SIG-M5 treated with dmso at 0.1 percent for 504 hours (cell line): ENCODE results near the gene MAD1L1.

Experiments
- DNase-seq: peaks from one replicate; lab custom pipeline; 2025; ENCODE audit not compliant: unreplicated experiment; lab: John Stamatoyannopoulos, UW

Gene MAD1L1

DNA sequence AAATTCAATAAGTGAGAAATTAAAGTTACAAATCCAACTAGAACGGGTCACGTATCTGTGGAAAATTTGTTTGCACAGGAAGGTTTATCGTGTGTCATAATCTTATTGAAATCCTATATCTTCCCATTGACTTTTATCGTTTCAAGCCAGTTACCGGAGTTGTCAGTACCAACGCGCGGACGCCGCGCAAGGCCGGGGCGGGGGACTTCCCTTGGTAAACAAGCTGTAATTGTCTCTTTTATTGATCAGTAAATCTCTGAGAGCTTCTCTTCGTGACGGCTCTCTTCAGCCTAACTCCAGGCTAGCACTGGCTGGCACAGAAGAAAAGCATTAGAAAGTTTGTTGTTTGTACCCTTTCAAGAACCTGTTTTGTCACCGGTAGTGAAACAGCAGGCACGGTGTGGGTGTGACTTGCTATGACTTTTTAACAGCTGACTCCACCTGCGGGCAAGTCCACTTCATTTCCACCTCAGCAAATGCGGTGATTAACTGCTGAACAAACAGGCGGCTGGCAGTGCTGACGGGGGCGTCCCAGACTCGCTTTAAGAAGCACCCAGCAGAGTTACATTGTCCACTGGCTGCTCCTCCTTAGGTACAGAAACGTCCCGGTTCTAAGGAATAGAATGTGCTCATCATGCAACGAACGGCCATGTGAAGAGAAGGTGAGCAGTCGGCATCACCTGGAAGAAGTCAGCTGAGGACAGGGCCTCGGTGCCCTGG lies 215.8 kb downstream of the MAD1L1 start:
- no peak for DNase-seq

DNA sequence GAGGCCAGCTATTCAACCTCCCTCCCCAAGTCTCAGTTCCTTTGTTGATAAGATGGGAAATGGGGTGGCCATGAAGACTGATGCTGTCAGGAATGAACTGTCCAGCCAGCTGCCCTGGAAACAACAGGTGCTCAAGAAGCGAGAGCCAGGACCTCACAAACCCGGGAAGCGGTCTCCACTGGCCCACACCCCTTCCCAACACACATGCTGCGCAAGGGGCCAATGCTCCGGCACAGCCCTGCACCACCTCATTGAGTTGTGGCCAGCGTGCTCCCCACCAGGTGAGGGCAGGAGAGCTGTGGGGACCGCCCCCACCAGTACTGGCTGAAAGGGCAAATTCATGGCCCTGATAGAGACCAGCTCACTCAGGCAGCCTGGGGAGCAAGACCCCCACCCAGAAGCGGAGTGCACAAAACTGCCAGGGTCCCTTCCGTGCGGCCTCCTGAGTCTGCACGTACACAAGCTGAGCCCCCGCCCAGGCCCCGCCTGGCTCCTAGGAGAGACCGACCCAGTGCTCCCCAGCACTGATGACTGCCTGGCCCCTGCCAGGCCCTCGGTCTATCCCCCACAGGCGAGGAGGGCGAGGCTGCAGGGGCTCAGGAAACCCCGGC lies 216.6 kb downstream of the MAD1L1 start:
- no peak for DNase-seq

DNA sequence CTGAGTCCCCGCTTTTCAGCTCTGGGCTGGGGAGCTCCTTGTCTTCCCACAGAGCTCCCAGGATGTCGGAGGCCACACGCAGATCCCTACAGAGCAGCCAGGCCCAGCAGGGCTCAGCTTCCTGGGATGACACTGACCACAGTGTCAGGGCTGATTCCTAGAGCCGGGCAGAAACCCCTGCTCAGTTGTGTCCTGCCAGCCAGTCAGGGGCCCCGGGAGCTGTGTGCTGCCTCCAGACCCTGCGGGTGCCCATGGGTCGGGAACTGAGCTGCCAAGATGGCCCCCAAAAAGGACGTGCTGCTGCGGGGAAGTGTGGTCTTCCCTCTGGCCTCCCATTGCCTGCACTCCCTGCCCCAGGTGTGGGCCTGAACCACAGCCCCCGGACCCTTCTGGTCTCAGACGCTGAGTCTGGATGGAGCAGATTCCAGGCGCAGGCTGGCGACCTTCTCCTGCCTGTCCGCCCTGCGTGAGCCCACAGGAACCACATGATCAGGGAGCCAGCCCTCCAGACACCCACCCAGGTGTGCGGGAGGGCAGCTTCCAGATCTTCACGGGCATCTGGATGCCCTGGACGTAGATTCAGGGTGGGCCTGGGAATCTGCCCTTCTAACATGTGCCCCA lies 217.4 kb downstream of the MAD1L1 start:
- DNase-seq = no peak

DNA sequence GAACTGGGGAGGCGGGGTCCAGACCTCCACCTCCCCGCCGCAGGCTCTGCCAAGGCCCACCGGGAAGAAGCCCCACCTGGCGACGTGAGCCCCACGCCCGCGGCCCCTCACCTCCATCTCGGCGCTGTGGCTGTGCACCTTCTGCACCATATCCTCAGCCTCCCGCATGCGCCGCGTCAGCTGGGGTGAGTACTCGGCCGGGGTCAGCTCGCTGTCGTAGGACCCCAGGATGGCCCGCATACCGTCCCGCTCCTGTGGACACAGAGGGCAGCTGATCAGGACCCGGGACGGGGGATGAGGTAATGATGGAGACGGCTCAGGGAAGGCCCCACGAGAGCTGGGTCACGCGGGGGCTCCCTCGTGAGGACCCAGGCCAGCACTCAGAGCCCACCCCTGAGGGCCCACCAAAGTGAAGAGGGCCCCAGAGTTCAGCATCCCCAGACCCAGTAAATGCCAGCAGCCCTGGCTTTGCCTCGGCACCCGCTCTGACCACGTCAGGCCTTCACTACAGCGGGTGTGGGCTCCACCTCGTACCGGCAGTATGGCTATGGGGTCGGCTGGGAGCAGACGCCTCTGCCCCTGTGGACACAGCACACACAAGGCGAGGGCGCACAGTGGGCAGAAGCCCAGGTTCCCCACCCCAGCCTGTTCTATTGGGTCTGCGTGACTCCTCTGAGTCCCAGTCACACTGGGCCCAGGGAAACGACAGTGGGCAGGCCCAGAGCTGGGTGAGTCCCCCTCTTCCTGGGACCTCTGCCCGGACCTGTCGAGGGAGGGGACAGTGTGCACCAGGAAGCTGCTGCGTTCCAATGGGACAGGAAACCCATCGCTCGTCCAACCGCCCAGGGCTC lies 218.1 kb downstream of the MAD1L1 start:
- no peak for DNase-seq

DNA sequence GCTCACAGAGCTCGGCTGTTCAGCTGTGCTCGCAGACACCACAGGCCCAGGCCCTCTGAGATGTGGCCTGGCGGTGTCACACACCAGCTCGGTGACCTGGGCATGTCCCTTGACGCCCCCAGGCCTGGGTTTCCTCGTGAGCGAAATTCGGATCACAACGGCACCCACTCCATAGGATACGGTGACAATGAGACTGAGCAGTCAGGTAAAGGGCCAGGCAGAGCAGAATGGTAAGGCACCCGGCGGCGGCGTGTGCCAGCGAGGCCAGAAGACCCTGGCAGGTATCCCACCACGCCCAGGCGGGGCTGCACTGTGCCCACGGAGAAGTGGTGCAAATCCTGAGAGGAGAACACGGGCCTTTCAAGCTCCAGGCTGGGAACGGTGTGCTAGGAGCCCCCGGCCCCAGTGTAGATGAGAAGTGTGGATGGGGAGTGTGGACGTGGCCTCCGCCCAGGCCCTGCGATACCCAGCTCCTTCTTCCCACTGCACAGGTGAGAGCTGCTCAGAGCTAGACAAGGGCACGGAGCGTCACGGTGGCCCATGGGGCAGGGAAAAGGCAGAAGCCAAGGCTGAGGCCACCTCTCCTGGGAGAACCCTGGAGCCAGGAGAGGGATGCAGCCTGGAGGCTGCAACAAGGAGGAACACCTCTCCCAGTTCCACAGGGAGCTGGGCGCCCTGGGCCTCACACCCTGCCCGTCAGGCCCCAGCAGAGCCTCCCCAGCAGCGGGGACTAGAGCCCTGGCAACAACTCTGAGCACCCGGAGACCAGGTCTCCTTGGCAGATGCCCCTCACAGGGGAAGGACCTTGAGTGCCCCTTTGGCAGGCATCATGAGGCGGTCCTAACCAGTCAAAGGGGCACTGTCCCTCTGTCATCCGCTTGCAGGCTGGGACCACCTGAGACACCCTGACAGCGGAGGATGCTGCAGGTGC lies 219.1 kb downstream of the MAD1L1 start:
- no peak for DNase-seq

DNA sequence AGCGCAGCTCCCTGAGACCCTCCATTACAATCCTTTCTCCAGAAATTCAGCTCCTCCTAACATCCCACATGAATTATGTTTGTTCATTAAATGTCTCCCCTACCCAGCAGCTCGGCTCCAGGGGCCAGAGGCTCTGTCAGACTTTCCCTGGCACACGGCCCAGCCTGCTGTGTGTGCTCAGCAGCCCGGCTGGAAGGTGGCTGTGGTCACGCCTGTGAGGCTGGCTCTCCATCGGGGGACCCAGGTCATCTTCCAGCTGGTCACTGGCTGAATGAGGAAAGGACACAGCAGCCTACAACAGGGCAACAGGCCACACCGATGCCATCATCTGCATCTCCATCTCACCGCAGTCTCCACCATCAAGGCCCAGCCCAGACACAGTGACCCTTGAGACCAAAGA lies 219.8 kb downstream of the MAD1L1 start:
- DNase-seq = no peak

DNA sequence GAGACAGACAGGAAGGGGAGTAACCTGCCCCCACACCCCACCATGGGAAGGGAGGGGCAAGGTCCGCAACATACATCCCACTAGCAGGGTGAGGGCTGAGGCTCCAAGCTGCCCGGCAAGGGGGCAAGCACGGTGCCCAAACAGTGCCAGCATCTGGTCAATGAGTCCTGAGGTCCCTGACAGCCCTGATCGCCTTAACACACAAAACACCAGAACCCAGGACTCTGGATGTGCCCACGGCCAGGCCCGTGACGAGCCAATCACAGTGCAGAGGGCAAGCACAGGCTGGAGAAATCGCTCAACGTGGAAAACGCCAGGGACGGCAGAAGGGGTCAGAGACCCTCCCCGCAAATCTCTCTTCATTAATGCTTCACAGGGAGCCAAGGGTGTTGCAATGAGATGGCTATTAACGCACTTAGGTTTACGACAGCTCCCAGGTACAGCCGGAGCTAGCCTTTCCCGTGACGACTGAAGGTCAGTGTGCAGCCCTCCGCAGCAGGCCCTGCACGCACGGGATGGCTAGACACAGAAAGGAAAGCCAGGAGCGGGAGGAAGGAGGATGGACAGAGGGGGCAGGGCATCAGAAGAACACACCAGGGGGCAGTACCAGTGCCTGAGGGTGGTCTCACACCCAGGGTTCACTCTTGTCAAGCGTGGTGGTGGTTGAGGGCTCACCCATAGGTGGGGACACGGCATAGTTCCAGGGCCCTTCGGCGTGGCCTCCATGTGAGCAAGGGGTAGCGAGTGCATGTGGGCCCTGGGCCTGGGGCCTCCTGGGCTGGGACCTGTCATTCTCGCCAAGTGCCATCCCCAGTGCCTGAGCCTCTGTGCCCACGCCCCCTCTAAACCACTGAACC lies 220.5 kb downstream of the MAD1L1 start:
- DNase-seq = no peak

DNA sequence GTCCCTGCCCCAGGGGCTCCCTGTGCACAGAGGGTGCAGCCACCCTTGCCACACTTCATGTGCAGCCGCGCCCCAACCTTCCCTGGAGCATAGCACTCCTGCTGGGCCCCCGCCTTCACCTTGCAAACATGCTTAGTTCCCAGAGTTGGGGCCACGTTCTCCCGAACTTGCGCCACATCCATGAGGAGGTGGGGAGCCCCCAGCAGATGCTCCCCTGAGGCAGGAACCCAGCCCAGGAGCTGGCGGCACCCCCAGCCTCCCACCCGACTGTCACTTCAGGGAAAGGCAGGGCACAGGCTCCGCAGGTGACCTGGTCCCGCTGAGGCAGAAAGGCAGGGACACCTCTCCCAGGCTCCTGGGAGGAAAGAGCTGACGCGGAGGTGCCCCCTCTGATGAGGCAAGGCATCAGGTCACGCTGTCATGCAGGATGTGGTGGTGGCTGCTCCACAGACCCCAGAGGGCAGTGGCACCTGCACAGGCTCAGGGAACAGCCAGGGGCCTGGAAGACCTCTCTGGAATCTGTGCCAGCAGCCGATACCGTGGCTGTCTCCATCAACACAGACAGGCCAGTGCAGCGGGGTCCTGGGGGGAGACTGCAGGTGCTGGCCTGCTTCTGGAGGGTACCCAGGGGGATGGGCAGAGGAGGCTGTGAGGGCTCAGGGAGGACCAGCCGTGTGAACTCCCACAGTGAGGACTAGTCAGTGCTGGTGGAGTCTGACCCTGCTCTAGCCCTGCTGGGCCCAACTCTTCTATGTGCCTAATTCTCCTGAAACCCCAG lies 221.3 kb downstream of the MAD1L1 start:
- no peak for DNase-seq

DNA sequence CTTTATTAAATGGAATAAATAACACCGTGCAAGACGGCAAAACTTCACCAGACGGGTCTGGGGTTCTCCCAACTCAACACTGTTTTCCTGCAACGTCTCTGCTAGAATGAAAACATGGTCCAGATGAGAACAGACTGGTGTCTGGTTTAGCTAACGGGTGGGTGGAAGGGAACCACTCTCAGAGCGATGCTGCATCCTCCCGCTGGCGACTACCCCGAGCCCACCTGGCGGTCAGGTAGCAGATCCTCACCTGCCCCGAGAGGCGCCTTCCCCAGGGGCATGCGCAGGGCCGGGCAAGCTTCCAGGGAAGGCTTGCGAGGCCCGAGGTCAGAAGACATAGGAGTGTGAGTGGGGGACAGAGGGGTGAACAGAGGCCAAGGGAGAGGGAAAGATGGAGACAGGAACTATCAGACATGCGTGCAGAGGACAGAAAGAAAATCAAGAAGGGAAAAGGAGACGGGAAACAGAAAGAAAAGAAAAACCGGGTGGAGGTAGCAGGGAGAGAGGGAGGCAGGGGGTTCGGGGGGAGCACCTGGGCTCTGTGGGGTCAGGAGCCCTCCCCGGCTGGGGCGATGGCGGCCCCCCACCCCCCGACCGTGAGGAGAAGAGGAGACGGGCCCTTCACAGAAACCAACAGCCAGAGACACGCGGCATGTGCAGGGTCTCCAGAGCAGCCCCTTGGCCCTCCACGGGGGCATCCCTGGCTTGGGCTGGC lies 222.0 kb downstream of the MAD1L1 start:
- DNase-seq = no peak

DNA sequence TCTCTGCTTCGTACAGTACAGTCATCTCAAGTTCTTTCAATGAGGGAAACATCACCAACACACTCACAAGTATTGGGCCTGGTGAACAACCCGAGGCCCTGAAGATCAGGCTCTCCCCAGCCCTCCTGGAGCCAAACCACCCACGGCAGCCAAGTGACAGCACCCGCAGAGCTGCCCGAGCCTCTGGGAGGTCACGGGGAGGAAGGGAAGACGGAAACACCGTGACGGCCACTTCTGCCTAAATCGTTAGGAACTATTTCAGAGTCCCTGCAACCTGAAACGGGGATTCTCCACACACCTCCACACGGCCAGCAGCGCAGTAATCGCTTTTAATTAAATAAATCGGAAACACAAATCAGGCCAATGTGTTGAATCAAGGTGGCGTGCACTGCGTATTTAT lies 222.6 kb downstream of the MAD1L1 start:
- no peak for DNase-seq

DNA sequence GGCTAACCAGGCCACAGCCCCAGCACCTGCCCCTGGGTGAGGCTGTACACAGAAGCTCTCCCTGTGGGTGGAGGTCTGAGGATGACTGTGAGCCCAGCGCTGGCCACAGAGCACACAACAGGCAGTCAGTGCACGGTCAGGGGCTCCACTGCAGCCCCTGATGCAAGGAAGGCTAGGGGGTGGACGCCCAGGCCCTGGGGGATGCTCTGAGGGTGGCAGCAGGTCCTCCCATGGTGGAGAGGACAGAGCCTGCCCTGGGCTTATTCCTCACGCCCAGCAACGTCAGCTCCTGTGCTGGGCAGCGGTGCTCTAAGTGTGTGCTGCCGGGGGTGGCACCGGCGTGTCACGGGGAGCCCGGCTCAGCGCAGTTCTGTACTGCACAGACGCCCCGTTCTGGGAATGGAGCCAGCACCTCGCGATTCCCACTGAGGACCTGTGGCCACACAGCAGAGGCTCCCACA lies 223.2 kb downstream of the MAD1L1 start:
- DNase-seq = no peak

DNA sequence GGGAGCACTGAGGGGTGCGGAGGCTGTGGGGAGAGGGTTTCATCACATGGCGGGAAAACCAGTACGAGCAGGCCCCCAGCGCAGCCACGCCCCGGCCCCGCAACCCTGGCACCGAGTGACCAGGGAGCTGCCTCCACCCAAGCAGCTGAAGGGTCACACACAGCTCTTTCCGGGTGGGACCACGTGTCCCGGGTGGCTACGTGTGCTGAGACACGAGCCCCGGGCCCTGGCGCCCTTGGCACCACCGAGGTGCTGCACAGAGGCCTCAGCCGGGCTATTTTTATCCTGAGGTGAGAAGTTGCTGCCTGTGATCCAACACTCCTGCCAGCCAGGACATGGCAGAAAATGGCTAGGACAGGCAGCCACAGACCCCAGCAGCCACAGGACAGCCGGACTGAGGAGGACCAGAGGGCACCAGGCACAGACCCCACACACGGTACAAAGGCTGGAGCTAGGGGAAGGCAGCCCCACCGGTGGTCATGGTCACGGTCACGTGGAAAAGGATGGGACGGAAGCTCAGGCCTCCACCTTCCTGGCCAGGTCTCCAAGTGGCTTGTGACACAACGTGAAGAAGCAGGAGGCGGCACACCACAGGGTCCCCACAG lies 223.7 kb downstream of the MAD1L1 start:
- DNase-seq = no peak

DNA sequence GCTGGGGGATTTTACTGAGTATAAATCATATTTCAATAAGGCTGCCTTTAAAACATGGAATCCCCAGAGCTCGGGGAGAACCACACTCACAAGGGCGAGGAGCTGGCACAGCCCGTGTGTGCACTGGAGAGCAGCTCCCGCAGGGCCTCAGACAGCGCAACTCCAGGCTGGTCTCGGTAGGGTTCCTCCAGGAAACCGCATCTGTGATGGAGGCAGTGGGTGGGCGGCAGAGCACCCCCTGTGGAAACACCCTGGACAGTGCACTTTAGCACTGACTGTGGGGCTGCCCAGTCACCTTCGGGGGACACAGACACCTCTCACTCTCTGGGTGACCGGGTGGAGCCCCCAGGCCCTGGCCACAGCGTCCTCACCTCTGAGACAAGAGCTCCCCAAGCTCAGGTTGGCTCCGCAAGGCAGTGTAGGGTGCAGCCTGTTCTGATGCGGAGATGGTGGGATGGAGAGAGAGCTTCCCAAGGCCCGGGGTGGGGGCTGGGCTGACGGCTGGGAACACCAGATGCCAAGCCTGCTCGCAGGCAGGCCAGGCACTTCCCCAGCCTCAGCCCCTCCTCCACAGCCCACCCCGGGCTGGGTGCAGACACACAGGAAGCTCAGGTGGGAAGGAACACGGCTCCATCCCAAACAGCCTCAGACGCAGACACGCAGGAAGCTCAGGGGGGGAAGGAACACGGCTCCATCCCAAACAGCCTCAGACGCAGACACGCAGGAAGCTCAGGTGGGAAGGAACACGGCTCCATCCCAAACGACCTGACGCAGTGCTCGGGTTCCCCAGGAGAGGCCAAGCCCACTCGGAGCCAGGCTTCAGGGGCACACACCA lies 224.4 kb downstream of the MAD1L1 start:
- no peak for DNase-seq

DNA sequence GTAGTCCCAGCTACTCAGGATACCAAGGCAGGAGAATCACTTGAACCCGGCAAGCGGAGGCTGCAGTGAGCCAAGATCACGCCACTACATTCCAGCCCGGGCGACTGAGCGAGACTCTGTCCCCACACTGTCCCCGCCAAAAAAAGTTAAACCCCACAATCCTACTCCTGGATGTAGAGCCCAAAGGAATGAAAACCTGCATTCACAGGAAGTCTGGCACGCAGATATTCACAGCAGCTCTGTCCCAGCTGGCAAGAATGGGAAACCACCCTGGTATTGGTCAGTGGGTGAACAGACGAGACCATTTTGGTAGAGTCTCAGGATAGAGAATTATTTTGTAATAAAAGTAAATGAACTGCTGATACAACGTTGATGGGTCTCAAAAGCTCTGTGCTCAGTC lies 225.2 kb downstream of the MAD1L1 start:
- DNase-seq = no peak

DNA sequence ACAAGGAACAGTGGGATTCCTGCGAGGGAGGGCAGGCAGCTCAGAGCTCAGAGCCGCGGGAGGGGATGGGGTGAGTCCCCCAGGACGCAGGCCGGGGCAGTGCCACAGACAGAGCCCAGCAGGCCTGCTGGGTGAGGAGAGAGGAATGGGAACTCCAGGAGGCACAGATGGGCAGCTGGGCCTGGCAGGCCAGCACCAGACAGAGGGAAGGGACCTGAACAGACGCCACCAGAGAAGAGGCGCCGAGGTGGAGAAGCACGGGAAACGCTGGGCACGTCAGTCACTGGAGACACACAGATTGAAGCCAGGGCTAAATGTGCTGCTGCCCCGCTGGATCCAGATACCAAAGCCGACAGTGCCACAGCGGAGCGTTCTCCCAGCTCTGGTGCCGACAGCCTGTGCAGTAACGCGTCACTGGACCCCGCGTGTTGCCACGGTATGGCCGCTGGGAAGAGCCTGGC lies 225.8 kb downstream of the MAD1L1 start:
- no peak for DNase-seq

DNA sequence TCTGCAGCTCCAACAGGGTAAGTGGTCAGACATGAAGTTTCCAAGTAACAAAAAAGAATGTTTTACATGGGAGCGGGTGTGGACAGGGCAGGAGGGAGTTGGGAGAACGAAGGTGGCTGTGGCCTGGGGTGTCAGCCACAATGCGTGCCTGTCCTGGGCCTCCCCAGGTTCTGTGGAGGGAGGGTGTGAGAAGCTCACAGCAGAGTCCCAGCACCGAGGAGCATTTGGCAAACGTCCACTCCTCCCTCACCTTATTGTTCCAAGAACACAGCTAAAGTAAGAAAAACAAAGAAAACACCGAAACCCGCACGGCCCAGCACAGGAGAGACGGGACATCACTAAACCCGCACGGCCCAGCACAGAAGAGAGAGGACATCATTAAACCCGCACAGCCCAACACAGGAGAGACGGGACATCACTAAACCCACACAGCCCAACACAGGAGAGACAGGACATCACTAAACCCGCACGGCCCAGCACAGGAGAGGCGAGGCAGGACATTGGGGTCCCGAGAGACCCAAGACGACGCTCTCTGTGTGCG lies 226.4 kb downstream of the MAD1L1 start:
- no peak for DNase-seq
